ENCODE results near the gene CFAP97D2. TPM values are rescaled to one million over a fixed set of nuclear protein-coding genes. Genes with fewer than 3 reads are reported as not detected.

The CFAP97D2 gene
- total RNA-seq, 3 donors from 2014 or later (not counting 1 experiment from before 2014, with no cell fraction given) = 0.45 to 7.7 TPM; not detected in 1

- peak in 1 of 3 donors; percentile 41 for ATAC-seq
- no peaks in the 10 kb centered on the region for H3K27me3 Mint-ChIP-seq (ENCODE audit: low read depth in 2 of 2)
- WGBS (ENCODE audit: insufficient coverage) = 61% methylated on average over 21 of the region's 21 CpGs
Measured at GRCh38 chr13:114134111-114134943, 44.7 kb upstream of the CFAP97D2 start.

GRCh38 chr13:114134944-114135610 lies 44.0 kb upstream of the CFAP97D2 start:
- TF ChIP-seq CTCF (IDR thresholded peaks at IDR 0.05) = no peak
- no peak overlapping the region for H3K4me3 ChIP-seq (ENCODE audit: low read length)
- peaks cover 11% of the 10 kb centered on the region for H3K36me3 Mint-ChIP-seq
- H3K27ac Mint-ChIP-seq = peak overlapping the region in 1 of 2 donors; percentile 19
- DNase-seq (no peak), ATAC-seq (no peak)
- WGBS (ENCODE audit: insufficient coverage) = 59% methylated on average over 12 of the region's 12 CpGs
- no peaks in the 10 kb centered on the region for H3K9me3 Mint-ChIP-seq
- no peaks in the 10 kb centered on the region for H3K27me3 ChIP-seq (ENCODE audit: control insufficient read depth, insufficient read depth, low read length)
- H3K9me3 ChIP-seq (ENCODE audit: control insufficient read depth, insufficient read depth, low read length) = no peaks in the 10 kb centered on the region
- H3K27ac ChIP-seq (ENCODE audit: low read length) = peak overlapping the region; percentile 34
- H3K4me1 ChIP-seq (ENCODE audit: control insufficient read depth, insufficient read depth, low read length) = peaks cover 33% of the 10 kb centered on the region
- H3K4me1 Mint-ChIP-seq = peaks cover 31 to 41% of the 10 kb centered on the region in 2 donors
- no peaks in the 10 kb centered on the region for H3K27me3 Mint-ChIP-seq (ENCODE audit: low read depth in 2 of 2)
- intact Hi-C loops (cut with micrococcal nuclease) = no loop called here
- no peak overlapping the region for H3K4me3 Mint-ChIP-seq
- no peaks in the 10 kb centered on the region for H3K36me3 ChIP-seq (ENCODE audit: control insufficient read depth, insufficient read depth, low read length)

More at GRCh38 chr13:114134111-114134943, 44.7 kb upstream of the CFAP97D2 start:
- H3K4me3 Mint-ChIP-seq = peak overlapping the region; percentile 62
- Histone ChIP-seq H3K4me1 (ENCODE audit: control insufficient read depth, insufficient read depth, low read length) (peaks cover 33% of the 10 kb centered on the region), H3K36me3 (ENCODE audit: control insufficient read depth, insufficient read depth, low read length) (no peaks in the 10 kb centered on the region), H3K27me3 (ENCODE audit: control insufficient read depth, insufficient read depth, low read length) (no peaks in the 10 kb centered on the region), H3K27ac (ENCODE audit: low read length) (peak overlapping the region; percentile 34), H3K9me3 (ENCODE audit: control insufficient read depth, insufficient read depth, low read length) (no peaks in the 10 kb centered on the region), H3K4me3 (ENCODE audit: low read length) (no peak overlapping the region)
- H3K27ac Mint-ChIP-seq = peak overlapping the region; percentile 19 to 50
- H3K4me1 Mint-ChIP-seq = peaks cover 36 to 48% of the 10 kb centered on the region in 2 donors
- DNase-seq = peak in 1 of 2 donors; percentile 38
- intact Hi-C loops (cut with micrococcal nuclease) = no loop called here
- no peak for TF ChIP-seq CTCF (IDR thresholded peaks at IDR 0.05)
- H3K9me3 Mint-ChIP-seq = no peaks in the 10 kb centered on the region
- peaks cover 11% of the 10 kb centered on the region for H3K36me3 Mint-ChIP-seq

GRCh38 chr13:114135731-114136171 lies 43.3 kb upstream of the CFAP97D2 start:
- DNase-seq = no peak
- peaks cover 11% of the 10 kb centered on the region for H3K36me3 Mint-ChIP-seq
- no peak for ATAC-seq
- H3K4me1 ChIP-seq (ENCODE audit: control insufficient read depth, insufficient read depth, low read length) = peaks cover 33% of the 10 kb centered on the region
- no peak overlapping the region for H3K4me3 Mint-ChIP-seq
- H3K27ac ChIP-seq (ENCODE audit: low read length) = no peak overlapping the region
- intact Hi-C loops (cut with micrococcal nuclease) = no loop called here
- no peaks in the 10 kb centered on the region for H3K27me3 Mint-ChIP-seq (ENCODE audit: low read depth in 2 of 2)
- peak overlapping the region in 1 of 2 donors; percentile 19 for H3K27ac Mint-ChIP-seq
- H3K9me3 ChIP-seq (ENCODE audit: control insufficient read depth, insufficient read depth, low read length) = no peaks in the 10 kb centered on the region
- no peaks in the 10 kb centered on the region for H3K9me3 Mint-ChIP-seq
- H3K36me3 ChIP-seq (ENCODE audit: control insufficient read depth, insufficient read depth, low read length) = no peaks in the 10 kb centered on the region
- 92% methylated on average over 15 of the region's 15 CpGs for WGBS (ENCODE audit: insufficient coverage)
- no peaks in the 10 kb centered on the region for H3K27me3 ChIP-seq (ENCODE audit: control insufficient read depth, insufficient read depth, low read length)
- H3K4me1 Mint-ChIP-seq = peaks cover 28 to 34% of the 10 kb centered on the region in 2 donors
- no peak overlapping the region for H3K4me3 ChIP-seq (ENCODE audit: low read length)
- no peak for TF ChIP-seq CTCF (IDR thresholded peaks at IDR 0.05)

Measured in natural killer cell (primary cell).